OCI-LY7 (cell line): ENCODE measurements around the gene ERMAP.

Source experiments
- CTCF ChIP-seq: fragments of 200-600 bp; sonication (generic); conservative IDR thresholded peaks from 2 replicates; pipeline ENCODE4 v1.5.1; 2014; ENCODE audit warnings: mild to moderate bottlenecking, antibody characterized with exemption, low read length, moderate library complexity, mixed read lengths
- EZH2phosphoT487 ChIP-seq: fragments of 200-600 bp; sonication (generic); IDR thresholded peaks from 2 replicates; pipeline ENCODE4 v1.6.1; 2018; ENCODE audit warnings: low read depth, borderline replicate concordance, mild to moderate bottlenecking, mixed run types, antibody characterized with exemption, low read length, moderate library complexity, mixed read lengths

GRCh38 chr1:42768172-42768571, 48.8 kb upstream of the ERMAP start:
- TF ChIP-seq CTCF: no peak
- no peak for TF ChIP-seq EZH2phosphoT487
